Measurements from ENCODE around the gene PARD3. TPM values are rescaled to one million over a fixed set of nuclear protein-coding genes. Genes with fewer than 3 reads are reported as not detected.
"Not testable (repeated sequence)": the region's sequence is repeated elsewhere in the genome, so short reads cannot be mapped to it uniquely, and the experiment has no call there.

PARD3 gene
- total RNA-seq, 1 experiment from 2014 or later: 154 TPM

- peak; percentile 24; the same call in 1 of the 2 replicates for ATAC-seq
- TF ChIP-seq CTCF (conservative IDR thresholded peaks at IDR 0.05; ENCODE audit: low read depth, low read length): no peak
- TF ChIP-seq EZH2 (IDR thresholded peaks at IDR 0.05; ENCODE audit: low read length, unreplicated experiment): no peak
- TF ChIP-seq EZH2phosphoT487 (IDR thresholded peaks at IDR 0.05; ENCODE audit: borderline replicate concordance, low read length): no peak
- Histone ChIP-seq H3F3A (ENCODE audit: low read length, unreplicated experiment) (no peaks in the 10 kb centered on the region), H3K36me3 (ENCODE audit: low read depth, low read length) (no peaks in the 10 kb centered on the region), H3K4me2 (ENCODE audit: low read length) (no peak overlapping the region), H3K9me3 (ENCODE audit: low read length) (no peaks in the 10 kb centered on the region), H4K20me1 (ENCODE audit: low read length) (no peaks in the 10 kb centered on the region), H3K27me3 (ENCODE audit: low read length) (no peaks in the 10 kb centered on the region), H3K27ac (ENCODE audit: low read length) (no peak overlapping the region), H3K4me1 (ENCODE audit: insufficient read depth, low read length) (no peaks in the 10 kb centered on the region), H3K79me2 (ENCODE audit: low read length) (no peaks in the 10 kb centered on the region), H3K9me2 (replicated peaks; ENCODE audit: low read length) (no peaks in the 10 kb centered on the region), H2AFZ (ENCODE audit: low read length) (no peak overlapping the region), H3K4me3 (ENCODE audit: low read length) (no peak overlapping the region), H3K9ac (ENCODE audit: low read length) (no peak overlapping the region)
- CTCF ChIA-PET: no interaction called here
- no TSS peak for BruUV-seq (replicated peaks)
- no peak for DNase-seq
- intact Hi-C loops (cut with micrococcal nuclease): no loop called here
- POLR2A ChIA-PET (ENCODE audit: unreplicated experiment): interaction anchor here (0.6 to 0.7 kb wide), 2 partner anchors 19 to 561 kb away, joined by 3 read pairs; no protein-coding TSS in a partner anchor
Observed at GRCh38 chr10:34446049-34446448, 369.0 kb downstream of the PARD3 start.

GRCh38 chr10:34444223-34445183 lies 370.6 kb downstream of the PARD3 start:
- BruUV-seq (replicated peaks): TSS peak; percentile 4
- Histone ChIP-seq H3K4me2 (ENCODE audit: low read length) (no peak overlapping the region), H3K4me1 (ENCODE audit: insufficient read depth, low read length) (no peaks in the 10 kb centered on the region), H3K27me3 (ENCODE audit: low read length) (no peaks in the 10 kb centered on the region), H4K20me1 (ENCODE audit: low read length) (no peaks in the 10 kb centered on the region), H3K9me2 (replicated peaks; ENCODE audit: low read length) (no peaks in the 10 kb centered on the region), H3K9me3 (ENCODE audit: low read length) (no peaks in the 10 kb centered on the region), H3K36me3 (ENCODE audit: low read depth, low read length) (no peaks in the 10 kb centered on the region), H3K79me2 (ENCODE audit: low read length) (no peaks in the 10 kb centered on the region), H2AFZ (ENCODE audit: low read length) (no peak overlapping the region), H3K4me3 (ENCODE audit: low read length) (no peak overlapping the region), H3F3A (ENCODE audit: low read length, unreplicated experiment) (no peaks in the 10 kb centered on the region), H3K9ac (ENCODE audit: low read length) (no peak overlapping the region), H3K27ac (ENCODE audit: low read length) (no peak overlapping the region)
- no peak for DNase-seq
- ChIA-PET POLR2A (ENCODE audit: unreplicated experiment) (interaction anchor here (0.6 kb wide), 1 partner anchor 98 kb away, joined by 7 read pairs; no protein-coding TSS in a partner anchor), CTCF (no interaction called here)
- ATAC-seq: no peak
- TF ChIP-seq CTCF (conservative IDR thresholded peaks at IDR 0.05; ENCODE audit: low read depth, low read length): no peak
- no peak for TF ChIP-seq EZH2 (IDR thresholded peaks at IDR 0.05; ENCODE audit: low read length, unreplicated experiment)
- no peak for TF ChIP-seq EZH2phosphoT487 (IDR thresholded peaks at IDR 0.05; ENCODE audit: borderline replicate concordance, low read length)
- intact Hi-C loops (cut with micrococcal nuclease): no loop called here

- CTCF ChIA-PET: interaction anchor here (0.6 kb wide), 2 partner anchors 555 to 588 kb away, joined by 3 to 9 read pairs; no protein-coding TSS in a partner anchor
- H3K4me2 ChIP-seq (ENCODE audit: low read length); H3K27ac ChIP-seq (ENCODE audit: low read length): not testable (repeated sequence)
Observed at GRCh38 chr10:34439386-34439785, 375.7 kb downstream of the PARD3 start.

More at GRCh38 chr10:34439386-34439785, 375.7 kb downstream of the PARD3 start:
- DNase-seq; H3K9ac ChIP-seq (ENCODE audit: low read length); H3K36me3 ChIP-seq (ENCODE audit: low read depth, low read length); H3K9me2 ChIP-seq (replicated peaks; ENCODE audit: low read length); H2AFZ ChIP-seq (ENCODE audit: low read length); H3K4me3 ChIP-seq (ENCODE audit: low read length); H3F3A ChIP-seq (ENCODE audit: low read length, unreplicated experiment); H3K79me2 ChIP-seq (ENCODE audit: low read length); intact Hi-C loops (cut with micrococcal nuclease); H4K20me1 ChIP-seq (ENCODE audit: low read length); ATAC-seq; H3K9me3 ChIP-seq (ENCODE audit: low read length); H3K27me3 ChIP-seq (ENCODE audit: low read length); H3K4me1 ChIP-seq (ENCODE audit: insufficient read depth, low read length); BruUV-seq (replicated peaks): not testable (repeated sequence)
- POLR2A ChIA-PET (ENCODE audit: unreplicated experiment): interaction anchor here (0.6 kb wide), 1 partner anchor 26 kb away, joined by 4 read pairs; no protein-coding TSS in a partner anchor
